ENCODE results near the gene CD59. TPM values are rescaled to one million over a fixed set of nuclear protein-coding genes. Genes with fewer than 3 reads are reported as not detected.
A peak's percentile ranks its signal among the peaks of the same experiment; 100 is the strongest.

Gene CD59
- total and polyA plus RNA-seq, 9 of the 15 experiments (the other 6 are each of a cell fraction or from before 2014, with no cell fraction given): 38.1 to 338 (median 173) TPM

DNA sequence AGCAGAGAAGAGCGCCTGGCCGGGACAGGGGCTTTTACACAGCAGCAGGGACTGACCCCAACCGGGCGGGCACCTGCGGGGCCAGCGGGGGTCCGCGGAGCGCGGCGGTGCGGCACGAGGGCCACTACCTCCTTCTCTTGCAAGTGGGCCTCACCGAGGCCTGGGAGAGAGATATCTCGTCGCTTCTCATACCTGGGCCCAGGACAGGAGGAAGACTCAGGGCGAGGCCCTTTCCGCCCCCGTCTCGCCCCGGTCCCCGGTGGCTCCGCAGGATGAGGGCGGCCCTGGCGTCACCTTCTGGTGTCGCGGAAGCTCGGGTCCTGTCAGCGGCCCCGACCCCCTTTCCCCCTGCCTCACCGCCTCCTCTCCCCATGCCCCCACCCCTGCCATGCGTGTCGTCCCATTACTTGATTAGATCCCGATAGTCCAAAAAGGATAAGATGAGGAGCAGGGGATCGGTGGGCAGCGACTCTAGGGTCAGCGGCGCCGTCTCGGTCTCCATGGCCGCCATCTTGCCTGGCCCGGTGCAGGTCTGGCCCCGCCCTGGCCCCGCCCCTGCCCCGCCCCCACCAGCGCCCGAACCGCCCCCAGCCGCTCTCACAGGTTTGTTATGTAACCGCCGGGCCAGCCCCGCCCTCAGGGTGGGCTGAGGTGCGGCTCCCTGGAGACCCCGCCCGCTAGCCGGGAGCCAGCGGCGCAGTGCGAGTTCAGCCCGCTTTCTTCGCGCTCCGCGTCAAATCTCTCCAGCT lies 37.9 kb upstream of the CD59 start, which contains the start of gene FBXO3 (continued):
- TF ChIP-seq, protein P1, sequence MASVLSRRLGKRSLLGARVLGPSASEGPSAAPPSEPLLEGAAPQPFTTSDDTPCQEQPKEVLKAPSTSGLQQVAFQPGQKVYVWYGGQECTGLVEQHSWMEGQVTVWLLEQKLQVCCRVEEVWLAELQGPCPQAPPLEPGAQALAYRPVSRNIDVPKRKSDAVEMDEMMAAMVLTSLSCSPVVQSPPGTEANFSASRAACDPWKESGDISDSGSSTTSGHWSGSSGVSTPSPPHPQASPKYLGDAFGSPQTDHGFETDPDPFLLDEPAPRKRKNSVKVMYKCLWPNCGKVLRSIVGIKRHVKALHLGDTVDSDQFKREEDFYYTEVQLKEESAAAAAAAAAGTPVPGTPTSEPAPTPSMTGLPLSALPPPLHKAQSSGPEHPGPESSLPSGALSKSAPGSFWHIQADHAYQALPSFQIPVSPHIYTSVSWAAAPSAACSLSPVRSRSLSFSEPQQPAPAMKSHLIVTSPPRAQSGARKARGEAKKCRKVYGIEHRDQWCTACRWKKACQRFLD (CRISPR knock-in tag; IDR thresholded peaks at IDR 0.05): no peak; the same call in 1 of the 2 replicates
- TF ChIP-seq, protein P2, sequence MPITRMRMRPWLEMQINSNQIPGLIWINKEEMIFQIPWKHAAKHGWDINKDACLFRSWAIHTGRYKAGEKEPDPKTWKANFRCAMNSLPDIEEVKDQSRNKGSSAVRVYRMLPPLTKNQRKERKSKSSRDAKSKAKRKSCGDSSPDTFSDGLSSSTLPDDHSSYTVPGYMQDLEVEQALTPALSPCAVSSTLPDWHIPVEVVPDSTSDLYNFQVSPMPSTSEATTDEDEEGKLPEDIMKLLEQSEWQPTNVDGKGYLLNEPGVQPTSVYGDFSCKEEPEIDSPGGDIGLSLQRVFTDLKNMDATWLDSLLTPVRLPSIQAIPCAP (CRISPR knock-in tag; IDR thresholded peaks at IDR 0.05; ENCODE audit: borderline replicate concordance): no peak
- 0 out of 2 replicates have a peak, but pooled peaks have one; percentile 4 for TF ChIP-seq BMI1 (IDR thresholded peaks at IDR 0.05; ENCODE audit: low read length)
- TF ChIP-seq, protein P3, sequence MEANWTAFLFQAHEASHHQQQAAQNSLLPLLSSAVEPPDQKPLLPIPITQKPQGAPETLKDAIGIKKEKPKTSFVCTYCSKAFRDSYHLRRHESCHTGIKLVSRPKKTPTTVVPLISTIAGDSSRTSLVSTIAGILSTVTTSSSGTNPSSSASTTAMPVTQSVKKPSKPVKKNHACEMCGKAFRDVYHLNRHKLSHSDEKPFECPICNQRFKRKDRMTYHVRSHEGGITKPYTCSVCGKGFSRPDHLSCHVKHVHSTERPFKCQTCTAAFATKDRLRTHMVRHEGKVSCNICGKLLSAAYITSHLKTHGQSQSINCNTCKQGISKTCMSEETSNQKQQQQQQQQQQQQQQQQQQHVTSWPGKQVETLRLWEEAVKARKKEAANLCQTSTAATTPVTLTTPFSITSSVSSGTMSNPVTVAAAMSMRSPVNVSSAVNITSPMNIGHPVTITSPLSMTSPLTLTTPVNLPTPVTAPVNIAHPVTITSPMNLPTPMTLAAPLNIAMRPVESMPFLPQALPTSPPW (CRISPR knock-in tag; IDR thresholded peaks at IDR 0.05): peak; percentile 79
- TF ChIP-seq, protein P4, sequence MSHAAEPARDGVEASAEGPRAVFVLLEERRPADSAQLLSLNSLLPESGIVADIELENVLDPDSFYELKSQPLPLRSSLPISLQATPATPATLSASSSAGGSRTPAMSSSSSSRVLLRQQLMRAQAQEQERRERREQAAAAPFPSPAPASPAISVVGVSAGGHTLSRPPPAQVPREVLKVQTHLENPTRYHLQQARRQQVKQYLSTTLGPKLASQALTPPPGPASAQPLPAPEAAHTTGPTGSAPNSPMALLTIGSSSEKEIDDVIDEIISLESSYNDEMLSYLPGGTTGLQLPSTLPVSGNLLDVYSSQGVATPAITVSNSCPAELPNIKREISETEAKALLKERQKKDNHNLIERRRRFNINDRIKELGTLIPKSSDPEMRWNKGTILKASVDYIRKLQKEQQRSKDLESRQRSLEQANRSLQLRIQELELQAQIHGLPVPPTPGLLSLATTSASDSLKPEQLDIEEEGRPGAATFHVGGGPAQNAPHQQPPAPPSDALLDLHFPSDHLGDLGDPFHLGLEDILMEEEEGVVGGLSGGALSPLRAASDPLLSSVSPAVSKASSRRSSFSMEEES (CRISPR knock-in tag; IDR thresholded peaks at IDR 0.05): no peak
- TF ChIP-seq SRF (CRISPR knock-in tag; IDR thresholded peaks at IDR 0.05): peak in 1 of 2 experiments; percentile 24; a peak in 1 of 4 replicates
- TF ChIP-seq L3MBTL2 (IDR thresholded peaks at IDR 0.05): peak; percentile 12; the same call in 1 of the 2 replicates
- TF ChIP-seq, protein P5, sequence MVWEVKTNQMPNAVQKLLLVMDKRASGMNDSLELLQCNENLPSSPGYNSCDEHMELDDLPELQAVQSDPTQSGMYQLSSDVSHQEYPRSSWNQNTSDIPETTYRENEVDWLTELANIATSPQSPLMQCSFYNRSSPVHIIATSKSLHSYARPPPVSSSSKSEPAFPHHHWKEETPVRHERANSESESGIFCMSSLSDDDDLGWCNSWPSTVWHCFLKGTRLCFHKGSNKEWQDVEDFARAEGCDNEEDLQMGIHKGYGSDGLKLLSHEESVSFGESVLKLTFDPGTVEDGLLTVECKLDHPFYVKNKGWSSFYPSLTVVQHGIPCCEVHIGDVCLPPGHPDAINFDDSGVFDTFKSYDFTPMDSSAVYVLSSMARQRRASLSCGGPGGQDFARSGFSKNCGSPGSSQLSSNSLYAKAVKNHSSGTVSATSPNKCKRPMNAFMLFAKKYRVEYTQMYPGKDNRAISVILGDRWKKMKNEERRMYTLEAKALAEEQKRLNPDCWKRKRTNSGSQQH (CRISPR knock-in tag; IDR thresholded peaks at IDR 0.05): no peak
- TF ChIP-seq CEBPG (CRISPR knock-in tag; IDR thresholded peaks at IDR 0.05): no peak
- TF ChIP-seq CEBPG (tag; conservative IDR thresholded peaks at IDR 0.05 in 1 of 2, IDR thresholded peaks at IDR 0.05 in 1 of 2): peak in 1 of 2 experiments; percentile 74; a peak in 1 of 4 replicates
- TF ChIP-seq, protein P6, sequence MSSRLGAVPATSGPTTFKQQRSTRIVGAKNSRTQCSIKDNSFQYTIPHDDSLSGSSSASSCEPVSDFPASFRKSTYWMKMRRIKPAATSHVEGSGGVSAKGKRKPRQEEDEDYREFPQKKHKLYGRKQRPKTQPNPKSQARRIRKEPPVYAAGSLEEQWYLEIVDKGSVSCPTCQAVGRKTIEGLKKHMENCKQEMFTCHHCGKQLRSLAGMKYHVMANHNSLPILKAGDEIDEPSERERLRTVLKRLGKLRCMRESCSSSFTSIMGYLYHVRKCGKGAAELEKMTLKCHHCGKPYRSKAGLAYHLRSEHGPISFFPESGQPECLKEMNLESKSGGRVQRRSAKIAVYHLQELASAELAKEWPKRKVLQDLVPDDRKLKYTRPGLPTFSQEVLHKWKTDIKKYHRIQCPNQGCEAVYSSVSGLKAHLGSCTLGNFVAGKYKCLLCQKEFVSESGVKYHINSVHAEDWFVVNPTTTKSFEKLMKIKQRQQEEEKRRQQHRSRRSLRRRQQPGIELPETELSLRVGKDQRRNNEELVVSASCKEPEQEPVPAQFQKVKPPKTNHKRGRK (tag; IDR thresholded peaks at IDR 0.05): no peak
- peak; percentile 69; the same call in 1 of the 2 replicates for TF ChIP-seq FOXP1 (CRISPR knock-in tag; IDR thresholded peaks at IDR 0.05)
- no peak for TF ChIP-seq CBX3 (IDR thresholded peaks at IDR 0.05; ENCODE audit: borderline replicate concordance in 1 of 2, low read length in 2 of 2)
- TF ChIP-seq NONO (IDR thresholded peaks at IDR 0.05; ENCODE audit: low read depth in 2 of 2, low read length in 1 of 2): no peak
- TF ChIP-seq CXXC5 (CRISPR knock-in tag; IDR thresholded peaks at IDR 0.05): peak; percentile 15; the same call in 1 of the 2 replicates
- TF ChIP-seq RBBP5 (IDR thresholded peaks at IDR 0.05; ENCODE audit: borderline replicate concordance, insufficient read depth, low read length, poor library complexity, severe bottlenecking): peak; percentile 62

Data from K562 (cell line).